ENCODE results near the gene MAP2. TPM values are rescaled to one million over a fixed set of nuclear protein-coding genes. Genes with fewer than 3 reads are reported as not detected.

The MAP2 gene
- total RNA-seq, 1 experiment from 2014 or later: 7.4 TPM

DNA sequence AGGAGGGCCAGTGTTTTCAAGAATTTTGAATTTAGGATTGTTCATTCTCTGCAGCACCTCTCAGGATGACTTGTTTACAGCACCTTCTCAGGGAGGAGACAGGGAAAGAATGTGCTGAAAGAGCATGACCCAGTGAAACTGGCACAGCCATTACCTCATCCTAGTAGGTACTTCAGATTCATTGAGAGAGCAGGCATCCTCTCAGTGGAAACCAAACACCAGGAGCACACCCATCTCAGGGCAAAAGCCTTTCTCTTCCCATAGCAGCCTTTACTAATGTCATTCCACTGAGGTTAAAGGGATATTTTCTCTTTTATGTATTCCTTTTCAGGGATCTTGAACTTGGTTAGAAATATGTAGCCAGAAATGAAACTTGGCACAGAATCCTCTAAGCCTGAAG, 2.6 kb downstream of the MAP2 start:
- Histone ChIP-seq H3K27ac (ENCODE audit: low read depth, low read length) (no peak overlapping the region), H3K4me2 (ENCODE audit: low read length) (no peak overlapping the region)

More for the DNA sequence above, 2.6 kb downstream of the MAP2 start:
- Histone ChIP-seq H3K9ac (ENCODE audit: low read length) (no peak overlapping the region), H2AFZ (ENCODE audit: low read depth, low read length, poor library complexity, severe bottlenecking) (no peak overlapping the region), H3K4me3 (replicated peaks in 1 of 2; ENCODE audit: low read depth in 1 of 2, low read length in 2 of 2) (no peak overlapping the region), H3K4me1 (ENCODE audit: control insufficient read depth in 1 of 2, insufficient read depth in 2 of 2, low read length in 2 of 2) (peaks cover 10 to 28% of the 10 kb centered on the region in 2 experiments; a peak in 3 of 4 replicates), H3K9me3 (ENCODE audit: control insufficient read depth in 1 of 2, insufficient read depth in 1 of 2, low read depth in 1 of 2, low read length in 2 of 2) (no peaks in the 10 kb centered on the region), H3K27me3 (ENCODE audit: insufficient read depth, low read length) (no peaks in the 10 kb centered on the region), H4K20me1 (ENCODE audit: insufficient read depth) (no peaks in the 10 kb centered on the region), H3K9me2 (ENCODE audit: insufficient read depth) (no peaks in the 10 kb centered on the region), H3K36me3 (ENCODE audit: control insufficient read depth in 1 of 2, insufficient read depth in 2 of 2, low read length in 2 of 2) (no peaks in the 10 kb centered on the region), H3K79me2 (ENCODE audit: insufficient read depth, low read length) (no peaks in the 10 kb centered on the region)
- no peak for TF ChIP-seq ZBTB33 (IDR thresholded peaks at IDR 0.05; ENCODE audit: extremely low read depth, insufficient replicate concordance, low read length)
- no peak for TF ChIP-seq TCF7L2 (IDR thresholded peaks at IDR 0.05; ENCODE audit: borderline replicate concordance, extremely low read depth, insufficient read depth, insufficient read length)
- TF ChIP-seq, protein P1, sequence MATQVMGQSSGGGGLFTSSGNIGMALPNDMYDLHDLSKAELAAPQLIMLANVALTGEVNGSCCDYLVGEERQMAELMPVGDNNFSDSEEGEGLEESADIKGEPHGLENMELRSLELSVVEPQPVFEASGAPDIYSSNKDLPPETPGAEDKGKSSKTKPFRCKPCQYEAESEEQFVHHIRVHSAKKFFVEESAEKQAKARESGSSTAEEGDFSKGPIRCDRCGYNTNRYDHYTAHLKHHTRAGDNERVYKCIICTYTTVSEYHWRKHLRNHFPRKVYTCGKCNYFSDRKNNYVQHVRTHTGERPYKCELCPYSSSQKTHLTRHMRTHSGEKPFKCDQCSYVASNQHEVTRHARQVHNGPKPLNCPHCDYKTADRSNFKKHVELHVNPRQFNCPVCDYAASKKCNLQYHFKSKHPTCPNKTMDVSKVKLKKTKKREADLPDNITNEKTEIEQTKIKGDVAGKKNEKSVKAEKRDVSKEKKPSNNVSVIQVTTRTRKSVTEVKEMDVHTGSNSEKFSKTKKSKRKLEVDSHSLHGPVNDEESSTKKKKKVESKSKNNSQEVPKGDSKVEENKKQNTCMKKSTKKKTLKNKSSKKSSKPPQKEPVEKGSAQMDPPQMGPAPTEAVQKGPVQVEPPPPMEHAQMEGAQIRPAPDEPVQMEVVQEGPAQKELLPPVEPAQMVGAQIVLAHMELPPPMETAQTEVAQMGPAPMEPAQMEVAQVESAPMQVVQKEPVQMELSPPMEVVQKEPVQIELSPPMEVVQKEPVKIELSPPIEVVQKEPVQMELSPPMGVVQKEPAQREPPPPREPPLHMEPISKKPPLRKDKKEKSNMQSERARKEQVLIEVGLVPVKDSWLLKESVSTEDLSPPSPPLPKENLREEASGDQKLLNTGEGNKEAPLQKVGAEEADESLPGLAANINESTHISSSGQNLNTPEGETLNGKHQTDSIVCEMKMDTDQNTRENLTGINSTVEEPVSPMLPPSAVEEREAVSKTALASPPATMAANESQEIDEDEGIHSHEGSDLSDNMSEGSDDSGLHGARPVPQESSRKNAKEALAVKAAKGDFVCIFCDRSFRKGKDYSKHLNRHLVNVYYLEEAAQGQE (IDR thresholded peaks at IDR 0.05; ENCODE audit: low read depth): no peak
- no peak for TF ChIP-seq ZFX (IDR thresholded peaks at IDR 0.05)
- TF ChIP-seq SP1 (IDR thresholded peaks at IDR 0.05; ENCODE audit: low read depth): no peak
- TF ChIP-seq SRF (IDR thresholded peaks at IDR 0.05; ENCODE audit: low read depth): no peak
- TF ChIP-seq EGR1 (IDR thresholded peaks at IDR 0.05; ENCODE audit: low read depth): no peak
- RAD21 ChIA-PET (ENCODE audit: low non-redundant PET in 1 of 2, low total read pairs in 2 of 2, uncharacterized antibody in 2 of 2, unreplicated experiment in 2 of 2): no interaction called here
- DNase-seq (ENCODE audit: low read depth, low spot score) (no peak), ATAC-seq (no peak)
- no TSS peak for BruUV-seq (replicated peaks)
- POLR2A ChIA-PET: no interaction called here
- CTCF ChIA-PET: interaction anchor here (1.1 to 5.2 kb wide), 8 partner anchors 9 to 773 kb away, joined by 3 to 83 read pairs (median 10); no protein-coding TSS in a partner anchor
- intact Hi-C loops (cut with micrococcal nuclease): loop anchor here (5.0 kb wide), 2 partner anchors 536 to 746 kb away; partner anchors contain the start of gene KANSL1L
